Stimulated activated CD4-positive, alpha-beta T cell treated with anti-CD3 and anti-CD28 coated beads, TNF-alpha, amount 100 ng/mL, for 48 hours (primary cell): ENCODE measurements around the gene PACRG.

Experiments
- DNase-seq, 3 donors: peaks; one replicate each; pipeline ENCODE4 v3.0.0-alpha.2; 2020; ENCODE audit warnings: low read depth in 3 of 3

PACRG gene

DNA sequence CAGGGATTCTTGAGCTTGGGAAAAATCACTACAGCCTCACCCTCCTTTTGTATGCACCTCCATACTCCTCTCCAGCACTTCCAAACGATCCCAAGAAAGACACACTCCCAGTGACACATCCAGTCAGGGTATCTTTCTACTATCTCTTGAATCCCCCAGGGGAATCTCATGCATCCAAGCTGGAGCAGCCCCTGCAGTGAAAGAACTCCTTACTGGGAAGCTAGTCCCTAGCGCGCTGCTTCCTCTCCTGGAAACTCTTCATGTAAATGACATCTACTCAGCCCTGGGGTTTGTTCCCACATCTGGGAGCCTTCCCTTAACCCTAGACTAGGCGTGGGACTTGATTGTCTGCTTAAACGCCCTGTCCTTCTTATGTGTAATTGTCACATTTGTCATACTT is 357.7 kb downstream of the PACRG start:
- no peak for DNase-seq

DNA sequence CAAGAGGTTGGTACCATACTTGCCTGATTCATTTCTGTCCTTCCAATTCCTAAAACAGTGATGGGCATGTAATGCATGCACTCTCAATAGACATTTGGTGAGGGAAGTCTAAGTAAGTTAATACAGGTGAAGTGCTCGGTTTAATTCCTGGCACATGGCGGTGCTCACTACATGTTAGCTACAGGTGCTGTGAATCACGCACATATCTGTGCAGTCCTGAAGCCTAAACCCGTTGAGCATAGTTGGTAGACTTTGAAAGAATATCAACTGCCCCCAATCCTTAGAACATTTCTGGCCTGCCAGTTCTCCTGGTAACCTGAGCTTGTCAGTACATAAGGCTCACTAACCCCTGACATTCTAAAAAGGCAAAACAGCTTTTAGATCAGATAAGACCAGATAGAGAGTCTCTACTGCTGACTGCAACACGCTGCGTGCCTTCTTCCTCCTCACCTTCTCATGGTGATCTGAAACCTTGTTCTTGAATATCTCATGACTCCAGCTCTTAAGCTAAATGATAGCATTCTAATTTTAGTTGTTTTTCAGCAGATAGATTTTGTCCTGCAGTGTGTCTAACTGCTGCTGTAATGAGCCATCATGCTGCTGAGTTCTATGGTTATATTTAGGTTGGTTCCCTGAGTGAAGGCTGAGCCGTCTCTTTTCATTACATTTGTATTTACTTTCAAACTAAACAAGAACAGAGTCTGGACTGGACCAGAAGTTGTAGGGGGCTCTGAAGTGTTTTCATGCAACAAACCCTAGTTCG is 358.3 kb downstream of the PACRG start:
- DNase-seq: no peak

DNA sequence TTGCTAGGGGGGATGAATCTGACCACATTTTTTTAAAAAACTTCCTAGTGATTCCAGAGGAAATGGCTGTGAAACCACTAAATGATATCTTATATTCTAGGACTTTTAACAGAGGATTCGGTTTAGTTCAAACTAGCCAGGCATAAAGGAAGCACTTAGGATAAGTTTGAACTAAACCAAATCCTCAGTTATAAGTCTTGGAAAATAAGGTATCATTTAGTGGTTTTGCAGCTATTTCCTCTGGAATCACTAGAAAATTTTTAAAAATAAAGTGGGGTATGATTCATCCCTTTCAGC is 358.8 kb downstream of the PACRG start:
- no peak for DNase-seq

DNA sequence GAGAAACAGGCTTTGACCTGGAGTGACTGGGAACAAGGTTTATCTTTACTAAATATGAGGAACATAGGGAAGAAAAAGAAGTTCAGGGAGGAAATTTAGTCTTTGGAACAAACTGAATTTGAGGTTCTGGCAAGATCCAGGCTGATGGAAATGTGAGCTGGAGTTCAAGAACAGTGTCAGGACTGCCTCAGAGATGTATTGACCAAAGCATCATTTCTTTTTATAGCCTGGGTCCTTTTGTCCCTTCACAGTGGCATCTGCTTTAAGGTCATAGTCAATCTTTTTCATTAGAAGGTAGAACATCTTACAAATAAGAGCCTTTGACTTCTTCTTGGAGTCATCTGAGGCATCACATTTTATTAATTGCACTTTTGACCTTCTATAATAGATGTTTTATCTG is 360.2 kb downstream of the PACRG start:
- no peak for DNase-seq

DNA sequence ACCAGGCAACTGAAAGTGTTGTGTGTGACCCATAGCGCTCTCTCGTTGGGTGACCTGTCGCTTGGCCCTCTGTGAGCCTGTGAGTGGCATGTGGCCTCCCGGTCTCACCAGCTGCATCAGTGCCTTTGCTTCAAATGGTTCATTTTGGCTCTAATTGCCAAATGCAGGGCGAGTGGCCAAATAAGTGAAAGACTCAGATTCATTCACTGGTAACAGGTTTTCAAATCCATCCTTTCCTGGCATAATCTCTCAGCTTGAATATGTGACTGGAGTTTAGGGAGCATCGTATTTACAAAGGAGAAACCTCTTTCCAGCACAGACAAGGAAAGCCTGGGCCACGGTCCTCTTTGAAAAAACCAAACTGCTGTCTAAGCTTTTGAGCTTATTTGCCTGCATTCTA is 365.1 kb downstream of the PACRG start:
- DNase-seq: no peak

DNA sequence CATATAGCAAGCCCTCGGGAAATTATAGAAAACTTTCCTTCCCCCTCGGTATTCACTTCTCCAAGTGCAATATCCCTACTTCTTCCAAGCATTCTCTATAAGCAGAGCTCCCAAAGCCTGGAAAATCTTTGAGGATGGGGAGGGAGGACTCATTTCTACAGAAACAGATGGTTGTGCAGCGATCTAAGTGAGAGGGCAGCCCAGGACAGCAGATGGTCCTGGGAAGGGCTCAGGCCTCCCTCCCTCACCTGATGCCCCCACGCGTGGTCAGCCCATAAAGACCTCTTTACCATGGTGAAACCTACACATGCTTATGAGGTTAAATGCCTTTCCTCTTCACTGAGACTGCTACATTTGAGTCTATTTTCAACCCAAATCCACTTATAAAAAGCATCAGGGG is 367.1 kb downstream of the PACRG start:
- DNase-seq: no peak

DNA sequence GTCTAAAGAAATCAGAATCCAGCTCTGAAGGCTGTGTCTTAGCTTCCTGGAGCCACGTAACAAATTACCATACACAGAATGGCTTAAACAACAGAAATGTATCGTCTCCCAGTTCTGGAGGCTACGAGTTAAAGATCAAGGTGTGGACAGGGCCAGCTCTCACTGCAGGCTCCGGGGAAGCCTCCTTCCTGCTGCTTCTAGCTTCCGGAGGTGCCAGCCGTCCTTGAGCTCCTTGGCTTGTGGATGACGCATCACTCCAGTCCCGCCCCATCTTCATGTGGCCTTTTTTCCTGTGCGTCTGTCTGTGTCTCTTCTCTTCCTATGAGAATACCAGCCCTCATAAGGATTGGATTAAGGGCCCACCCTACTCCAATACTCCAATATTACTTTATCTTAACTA is 367.6 kb downstream of the PACRG start:
- DNase-seq: no peak

DNA sequence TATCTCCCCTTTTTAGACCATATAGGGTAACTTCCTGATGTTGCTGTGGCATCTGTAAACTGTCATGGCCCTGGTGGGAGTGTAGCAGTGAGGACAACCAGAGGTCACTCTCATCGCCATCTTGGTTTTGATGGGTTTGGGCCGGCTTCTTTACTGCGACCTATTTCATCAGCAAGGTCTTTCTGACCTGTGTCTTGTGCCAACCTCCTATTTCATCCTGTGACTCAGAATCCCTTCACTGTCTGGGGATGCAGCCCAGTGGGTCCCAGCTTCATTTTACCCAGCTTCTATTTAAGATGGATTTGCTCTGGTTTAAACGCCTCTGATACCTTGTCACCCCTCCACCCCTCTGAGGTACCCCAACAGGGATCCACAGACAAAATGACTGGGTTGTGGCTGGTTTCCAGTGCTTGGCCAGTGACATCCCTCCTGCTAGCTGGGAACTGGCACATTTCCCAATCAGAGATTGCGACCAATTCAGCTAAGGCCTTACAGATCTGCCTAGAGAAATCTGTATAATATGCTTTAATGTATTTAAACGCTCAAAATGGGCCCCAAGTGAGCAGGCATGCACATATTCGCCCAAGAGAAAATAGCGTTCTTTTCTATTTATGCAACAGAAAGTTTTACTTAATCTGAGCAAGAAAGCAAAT is 371.2 kb downstream of the PACRG start:
- DNase-seq: no peak

DNA sequence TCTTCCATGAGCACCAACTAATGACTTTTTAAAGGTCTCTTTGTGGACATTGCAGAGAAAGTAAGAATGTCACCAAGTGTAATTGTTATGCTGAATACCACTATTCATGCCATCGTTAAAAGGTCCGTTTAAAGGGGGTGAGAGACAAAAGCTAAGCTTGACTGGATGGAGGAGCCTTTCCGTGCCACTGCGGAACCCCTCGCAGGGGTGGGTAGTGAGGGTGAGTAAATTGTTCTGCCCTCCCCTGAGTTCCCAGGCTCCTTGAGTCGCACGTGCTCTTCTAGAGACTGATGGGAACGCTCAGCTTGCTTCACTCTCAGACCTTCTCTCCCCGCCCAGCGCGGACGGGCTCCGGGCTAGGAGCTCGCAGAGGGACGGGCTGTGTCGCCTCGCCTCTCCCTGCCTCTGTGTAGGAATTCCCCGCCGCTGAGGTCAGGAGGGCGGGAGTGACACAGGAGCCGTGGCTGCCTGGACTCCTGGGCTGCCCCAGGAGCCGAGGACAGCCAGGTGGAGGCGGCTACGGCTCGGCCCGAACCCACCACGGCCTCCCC is 371.9 kb downstream of the PACRG start:
- DNase-seq: no peak

DNA sequence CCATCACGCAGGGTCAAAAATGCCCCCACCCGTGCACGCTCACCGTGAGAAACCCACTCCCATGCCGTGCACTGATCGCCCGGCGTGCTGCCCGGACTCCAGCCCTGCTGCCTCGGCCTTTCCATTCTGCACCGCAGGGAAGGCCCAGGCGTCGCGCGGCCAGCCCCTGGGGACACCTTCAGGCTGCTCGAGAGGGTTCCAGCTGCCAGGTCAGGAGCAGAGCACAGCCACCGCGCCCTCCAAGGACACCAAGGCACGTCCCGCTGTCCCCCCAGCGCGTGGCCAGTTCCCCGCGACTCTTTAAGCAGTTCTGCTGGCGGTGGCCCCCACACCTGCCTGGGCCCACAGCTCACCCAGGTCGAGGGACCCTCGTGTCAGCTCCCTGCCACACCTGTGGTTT is 372.5 kb downstream of the PACRG start:
- DNase-seq: no peak

DNA sequence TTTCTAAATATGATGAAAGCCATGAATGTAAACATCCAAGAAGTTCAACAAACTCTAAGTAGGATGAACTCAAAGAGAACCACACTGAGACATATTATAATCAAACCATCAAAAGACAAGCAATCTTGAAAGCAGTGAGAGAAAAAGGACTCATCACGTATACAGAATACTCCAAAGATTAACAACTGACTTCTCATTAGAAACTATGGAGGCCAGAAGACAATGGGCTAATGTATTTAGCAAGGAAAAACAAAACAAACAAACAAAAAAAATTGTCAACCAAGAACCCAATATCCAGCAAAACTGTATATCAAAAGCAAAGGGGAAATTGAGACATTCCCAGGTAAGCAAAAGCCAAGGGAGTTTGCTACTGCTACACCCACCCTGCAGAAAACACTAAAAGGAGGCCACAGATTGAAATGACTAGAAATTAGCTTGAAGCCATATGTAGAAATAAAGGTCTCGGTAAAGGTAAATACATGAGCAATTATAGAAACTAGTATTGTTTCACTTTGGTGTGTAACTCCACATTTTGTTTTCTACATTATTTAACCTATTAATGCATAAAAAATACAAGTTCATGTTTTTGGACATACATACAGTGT is 385.7 kb downstream of the PACRG start:
- DNase-seq: no peak

DNA sequence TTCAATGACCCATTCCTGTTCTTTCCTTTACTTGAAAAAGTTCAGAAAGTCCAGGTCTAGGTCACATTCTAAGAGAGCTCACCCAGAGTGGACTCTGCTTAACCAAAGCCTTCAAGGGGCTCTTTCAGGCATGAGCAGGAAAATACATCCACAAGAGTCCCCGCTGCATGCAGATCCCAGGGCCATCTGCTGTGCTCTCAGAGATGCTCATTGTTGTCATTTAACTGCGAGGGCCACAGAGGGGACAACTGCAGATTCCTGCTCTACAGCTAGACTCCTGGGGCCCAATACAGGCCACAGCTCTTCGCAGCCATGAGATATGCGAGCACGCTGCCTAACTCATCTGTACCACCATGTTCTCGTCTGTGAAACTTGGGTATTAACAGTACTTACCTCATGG is 391.2 kb downstream of the PACRG start:
- DNase-seq: no peak

DNA sequence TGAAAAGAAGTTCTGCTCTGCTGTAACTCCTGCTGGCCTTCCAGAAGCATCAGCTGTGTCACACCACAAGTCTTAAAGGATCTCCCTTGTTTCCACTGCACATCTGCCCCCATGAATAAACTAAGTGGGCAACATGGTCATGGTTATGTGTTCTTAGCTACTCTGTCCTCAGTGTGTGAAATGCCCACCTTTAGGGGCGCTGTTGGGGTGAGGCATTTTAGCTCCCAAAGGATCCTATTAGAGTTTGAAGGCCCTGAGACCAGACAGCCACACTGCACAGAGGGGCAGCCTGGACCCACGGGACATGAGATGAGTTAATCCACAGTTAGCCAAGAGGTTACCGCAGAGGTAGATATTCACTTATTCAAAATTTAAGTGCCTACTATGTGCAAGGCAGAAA is 392.4 kb downstream of the PACRG start:
- no peak for DNase-seq

DNA sequence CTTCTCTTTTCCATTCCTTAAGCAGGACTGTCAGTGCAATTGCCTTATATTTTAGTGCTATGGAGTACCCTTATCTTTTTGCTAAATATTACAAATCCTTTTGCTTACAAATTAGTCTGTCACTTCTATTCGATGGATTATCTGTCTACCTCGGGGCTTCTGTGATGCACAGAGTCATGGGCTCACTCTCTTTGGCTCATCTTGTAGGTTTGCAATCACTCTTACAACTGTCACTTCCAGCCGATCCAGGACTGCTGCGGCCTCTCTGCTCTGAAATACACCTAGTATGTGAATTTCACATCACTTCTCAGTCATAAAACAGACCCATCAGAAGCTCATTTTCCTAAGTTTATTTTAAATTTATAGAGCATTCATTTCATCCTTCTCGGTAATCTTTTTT is 393.5 kb downstream of the PACRG start:
- DNase-seq: no peak

DNA sequence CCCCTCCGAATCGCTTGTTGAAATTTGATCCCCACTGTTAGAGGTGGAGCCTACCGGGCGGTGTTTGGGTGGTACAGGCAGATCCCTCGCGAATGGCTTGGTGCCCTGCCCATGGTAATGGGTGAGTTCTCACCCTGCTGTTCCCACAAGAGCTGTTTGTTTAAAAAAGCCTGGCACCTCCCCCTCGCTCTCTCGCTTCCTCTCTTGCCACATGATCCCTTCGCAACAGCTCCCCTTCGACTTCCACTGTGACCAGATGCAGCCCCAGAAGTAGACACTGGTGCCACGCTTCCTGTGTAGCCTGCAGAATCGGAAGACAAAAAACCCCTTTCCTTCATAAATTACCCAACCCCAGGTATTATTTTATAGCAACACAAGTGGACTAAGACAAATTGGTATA is 394.6 kb downstream of the PACRG start:
- DNase-seq: no peak

DNA sequence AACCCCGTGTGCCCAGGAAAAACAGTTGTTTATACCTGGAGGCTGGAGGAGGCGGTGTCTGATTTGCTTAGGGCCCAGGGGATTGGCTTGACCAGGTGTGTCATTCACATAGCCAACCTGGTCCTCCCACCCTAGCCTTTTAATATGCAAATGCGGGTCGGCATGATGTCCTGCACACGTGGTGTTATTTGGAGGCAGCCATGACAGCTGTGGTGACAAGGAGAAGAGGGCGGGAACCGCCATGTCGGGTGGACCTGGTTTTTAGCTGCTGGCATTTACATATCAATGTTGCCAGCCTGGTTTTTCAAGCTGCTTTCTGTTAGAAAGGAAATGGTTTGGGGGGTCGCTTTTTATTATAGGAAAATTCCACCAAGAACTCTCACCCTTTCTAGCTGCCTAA is 395.3 kb downstream of the PACRG start:
- DNase-seq: no peak

DNA sequence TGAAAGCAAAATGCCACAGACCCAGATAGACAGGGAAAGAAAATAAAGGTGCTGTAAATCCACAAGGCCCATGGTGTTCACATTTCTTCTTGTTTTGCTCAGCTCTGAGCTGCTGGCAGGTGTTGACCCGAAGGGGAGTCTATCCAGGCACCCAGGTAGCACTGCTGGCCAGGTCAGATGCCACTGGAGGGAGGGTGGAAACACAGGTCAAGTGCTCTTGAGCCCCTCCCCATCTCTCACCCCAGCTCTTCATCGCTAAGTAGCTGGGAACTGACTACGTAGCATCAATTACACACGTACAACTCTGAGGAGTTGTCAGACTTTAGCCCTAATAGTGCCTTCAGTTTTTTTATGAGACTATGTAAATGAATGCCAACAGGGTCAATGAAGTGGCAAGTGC is 399.0 kb downstream of the PACRG start:
- no peak for DNase-seq

DNA sequence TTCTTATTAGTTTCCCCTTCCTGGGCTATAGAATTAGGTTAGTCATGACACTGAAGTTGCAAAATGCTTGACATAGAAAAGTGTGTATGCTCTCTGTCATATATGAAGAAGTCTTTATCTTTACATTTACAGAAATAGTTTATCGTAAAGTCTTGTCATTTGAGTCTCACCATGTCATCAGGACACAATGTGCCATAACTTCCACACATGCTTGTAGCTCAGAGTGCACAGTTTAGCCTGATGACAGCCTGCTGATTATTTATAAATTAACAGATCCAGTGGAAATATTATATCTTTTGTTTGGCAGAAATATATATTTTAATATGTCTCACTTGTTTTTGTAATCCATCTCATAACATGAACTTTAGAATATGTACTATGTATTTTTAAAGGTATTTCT is 399.8 kb downstream of the PACRG start:
- no peak for DNase-seq

DNA sequence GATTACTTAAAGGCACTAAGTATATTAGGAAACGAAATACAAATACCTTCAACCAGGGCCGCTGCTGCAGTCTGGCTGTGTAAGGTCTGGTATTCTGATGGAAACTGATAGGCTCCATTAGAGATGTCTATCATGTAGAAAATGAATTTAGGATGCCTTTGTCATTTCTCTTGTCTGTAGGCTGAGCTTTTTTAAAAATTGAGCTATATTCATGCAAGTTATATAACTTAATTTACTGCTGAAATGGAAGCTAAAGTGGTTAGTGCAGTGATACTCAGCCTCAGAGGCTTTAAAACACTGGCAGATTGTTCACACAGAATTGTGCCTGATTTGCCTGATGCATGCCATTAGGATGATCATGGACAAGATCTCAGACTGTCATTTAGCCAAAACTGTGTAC is 400.6 kb downstream of the PACRG start:
- DNase-seq: no peak

DNA sequence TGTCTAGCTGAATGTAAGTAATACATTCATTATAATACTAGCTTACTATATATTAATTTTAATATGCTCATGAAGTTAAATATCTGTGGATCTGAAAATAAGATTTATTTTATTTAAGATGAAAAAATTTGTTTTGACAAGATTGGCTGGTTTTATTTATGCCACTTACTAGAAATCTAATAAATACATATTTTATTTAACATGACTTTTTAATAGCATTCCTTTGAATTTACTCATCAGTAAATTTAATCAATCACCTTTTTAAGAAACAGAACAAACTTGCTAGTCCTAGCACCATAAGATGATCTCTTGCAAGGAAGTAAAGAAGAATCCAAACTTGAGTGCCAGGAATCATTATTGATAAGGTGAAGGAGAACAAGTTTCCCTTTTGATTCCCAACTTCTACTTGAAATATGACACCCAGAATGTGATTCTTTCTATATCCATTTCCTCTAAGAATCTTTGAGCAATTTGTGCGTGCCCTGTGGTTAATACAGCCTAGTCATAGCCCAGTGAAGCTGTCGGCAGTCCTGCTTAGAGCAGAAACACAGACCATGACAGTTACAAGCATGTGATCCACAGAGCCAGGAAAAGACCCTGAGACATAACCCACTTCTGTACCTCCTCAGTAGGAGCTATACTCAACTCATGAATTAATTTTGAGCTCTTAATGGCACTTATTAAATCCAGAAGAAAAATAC is 404.4 kb downstream of the PACRG start:
- DNase-seq: no peak

DNA sequence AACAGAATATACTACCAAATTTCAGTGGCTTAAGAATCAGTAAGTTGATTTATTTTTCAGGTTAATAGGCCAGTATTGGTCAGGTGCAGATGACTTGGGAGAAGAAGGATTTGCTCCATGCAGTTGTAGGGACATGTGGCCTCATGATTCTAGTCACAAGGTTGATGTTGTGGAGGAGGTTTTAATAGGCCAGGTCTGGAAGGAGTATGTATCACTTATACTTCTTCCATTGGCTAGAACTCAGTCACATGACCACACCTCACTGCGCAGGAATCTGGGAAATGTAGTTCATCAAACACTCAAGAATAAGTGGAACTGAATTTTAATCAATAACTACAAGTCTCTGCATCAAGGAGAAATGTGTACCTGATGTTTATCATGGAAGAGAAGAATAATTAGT is 405.2 kb downstream of the PACRG start:
- no peak for DNase-seq

DNA sequence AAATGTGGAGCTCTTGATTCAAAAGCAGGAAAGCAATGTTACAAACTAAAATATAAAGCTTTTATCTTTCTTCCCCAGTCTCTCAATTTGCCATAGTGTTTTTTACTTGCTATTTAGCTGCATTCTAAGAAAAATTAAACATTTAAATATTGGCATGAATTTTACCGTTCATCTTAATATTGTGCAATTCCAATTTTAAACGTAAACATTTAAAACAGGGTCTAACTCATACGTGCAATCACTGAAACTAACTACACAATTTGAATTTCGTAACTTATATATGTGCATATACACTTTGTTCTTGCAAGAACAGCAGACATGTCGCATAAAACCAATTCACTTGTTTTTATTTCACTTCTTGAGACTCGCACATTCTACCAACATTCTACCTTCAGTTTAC is 405.9 kb downstream of the PACRG start:
- no peak for DNase-seq
